GM19193 (cell line): Measurements from ENCODE around the gene CST6.

ENCODE experiments used
- POLR2A ChIP-seq: IDR thresholded peaks from 4 replicates; pipeline ENCODE4 v1.6.1; 2011; ENCODE audit not compliant: insufficient read depth, insufficient read length; ENCODE audit errors: extremely low read depth

Gene CST6, protein sequence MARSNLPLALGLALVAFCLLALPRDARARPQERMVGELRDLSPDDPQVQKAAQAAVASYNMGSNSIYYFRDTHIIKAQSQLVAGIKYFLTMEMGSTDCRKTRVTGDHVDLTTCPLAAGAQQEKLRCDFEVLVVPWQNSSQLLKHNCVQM

GRCh38 chr11:66011785-66012303 is at the start of gene CST6:
CST6 (plus strand) TSS chr11:66012008; CDS start chr11:66012045, 37 bp downstream.
- TF ChIP-seq POLR2A: no peak

DNA sequence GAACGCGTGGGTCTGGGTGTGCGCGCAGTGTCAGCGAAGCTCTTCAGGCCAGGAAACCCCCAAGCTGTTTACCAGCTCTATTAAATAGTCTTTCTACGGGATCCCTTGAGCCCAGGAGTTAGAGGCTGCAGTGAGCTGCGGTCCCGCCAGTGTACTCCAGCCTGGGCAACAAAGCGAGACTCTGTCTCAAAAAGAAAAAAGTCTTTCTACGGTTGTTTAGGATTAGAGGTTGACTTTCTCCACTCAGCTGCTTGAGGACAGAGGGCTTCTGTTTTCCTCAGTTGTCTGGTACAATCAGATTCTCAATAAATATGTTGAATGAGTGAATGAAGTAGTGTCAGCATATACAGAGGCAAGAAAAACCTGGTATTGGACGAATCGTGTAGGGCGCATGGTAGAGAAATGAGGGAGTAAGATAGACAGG is 49.7 kb upstream of the CST6 start:
- TF ChIP-seq POLR2A: no peak

- no peak for TF ChIP-seq POLR2A
These were observed 46.9 kb upstream of the CST6 start for GRCh38 chr11:65964906-65965305.

- TF ChIP-seq POLR2A: no peak
These were observed 45.6 kb upstream of the CST6 start for GRCh38 chr11:65965986-65966762.

DNA sequence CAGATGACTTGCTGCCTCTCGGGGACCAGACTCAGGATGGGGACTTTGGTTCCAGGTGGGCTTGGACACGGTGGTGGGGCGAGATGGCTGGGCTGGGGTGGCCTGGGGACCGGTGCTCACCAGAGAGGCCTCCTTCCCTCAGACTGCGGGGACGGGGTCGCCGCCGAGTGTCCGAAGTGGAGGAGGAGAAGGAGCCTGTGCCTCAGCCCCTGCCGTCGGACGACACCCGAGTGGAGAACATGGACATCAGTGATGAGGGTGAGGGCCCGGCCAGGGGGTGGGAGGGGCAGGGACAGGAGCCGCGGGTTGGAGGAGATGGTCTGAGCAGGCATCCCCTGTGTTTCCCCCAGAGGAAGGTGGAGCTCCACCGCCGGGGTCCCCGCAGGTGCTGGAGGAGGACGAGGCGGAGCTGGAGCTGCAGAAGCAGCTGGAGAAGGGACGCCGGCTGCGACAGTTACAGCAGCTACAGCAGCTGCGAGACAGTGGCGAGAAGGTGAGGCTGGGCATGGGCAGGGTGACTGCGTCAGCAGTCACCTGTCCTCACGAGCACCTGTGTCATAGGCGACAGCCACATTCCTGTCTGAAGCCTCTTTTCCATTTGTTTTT is 44.4 kb upstream of the CST6 start:
- TF ChIP-seq POLR2A: no peak

DNA sequence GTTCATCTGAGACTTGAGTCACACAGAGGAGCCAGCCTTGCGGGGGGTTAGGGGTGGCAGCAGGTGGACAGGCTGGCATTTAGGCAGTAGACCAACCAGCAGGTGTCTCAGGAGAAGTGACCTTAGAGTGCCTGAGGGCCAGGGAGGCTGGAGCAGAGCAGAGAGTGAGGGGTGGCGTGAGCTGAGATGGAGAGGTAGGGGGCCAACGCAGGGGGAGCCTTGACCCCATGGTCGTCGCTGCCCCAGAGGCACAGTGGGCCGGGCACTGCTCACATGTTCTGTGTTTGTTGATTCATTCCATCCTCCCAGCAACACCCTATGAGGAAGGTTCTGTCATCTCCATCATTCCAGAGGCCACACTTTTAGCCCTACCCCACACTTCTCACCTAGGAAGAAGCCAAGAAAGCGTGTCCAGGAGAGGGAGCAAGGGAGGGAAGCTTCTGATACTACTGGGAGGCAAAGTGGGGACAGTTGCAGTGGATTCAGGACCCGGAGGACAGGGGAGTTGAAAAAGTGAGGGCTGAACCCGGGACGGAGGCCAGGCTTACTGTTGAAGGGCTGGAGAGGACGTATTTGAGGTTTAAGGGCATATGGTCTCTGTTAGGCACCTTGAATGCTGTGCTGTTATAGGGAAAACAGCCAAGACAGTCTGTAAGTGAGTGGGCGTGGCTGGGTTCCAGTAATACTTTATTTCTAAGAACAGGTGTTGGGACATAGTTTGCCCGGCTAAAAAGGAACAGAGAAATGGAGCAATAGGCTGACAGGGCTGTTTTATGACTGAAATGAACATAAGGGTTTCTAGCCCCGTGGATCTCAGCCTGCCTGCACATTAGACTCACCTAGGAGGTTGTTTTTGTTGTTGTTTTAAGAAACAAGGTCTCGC is 43.0 kb upstream of the CST6 start:
- no peak for TF ChIP-seq POLR2A

GRCh38 chr11:65972116-65972515 is 39.7 kb upstream of the CST6 start:
- no peak for TF ChIP-seq POLR2A

DNA sequence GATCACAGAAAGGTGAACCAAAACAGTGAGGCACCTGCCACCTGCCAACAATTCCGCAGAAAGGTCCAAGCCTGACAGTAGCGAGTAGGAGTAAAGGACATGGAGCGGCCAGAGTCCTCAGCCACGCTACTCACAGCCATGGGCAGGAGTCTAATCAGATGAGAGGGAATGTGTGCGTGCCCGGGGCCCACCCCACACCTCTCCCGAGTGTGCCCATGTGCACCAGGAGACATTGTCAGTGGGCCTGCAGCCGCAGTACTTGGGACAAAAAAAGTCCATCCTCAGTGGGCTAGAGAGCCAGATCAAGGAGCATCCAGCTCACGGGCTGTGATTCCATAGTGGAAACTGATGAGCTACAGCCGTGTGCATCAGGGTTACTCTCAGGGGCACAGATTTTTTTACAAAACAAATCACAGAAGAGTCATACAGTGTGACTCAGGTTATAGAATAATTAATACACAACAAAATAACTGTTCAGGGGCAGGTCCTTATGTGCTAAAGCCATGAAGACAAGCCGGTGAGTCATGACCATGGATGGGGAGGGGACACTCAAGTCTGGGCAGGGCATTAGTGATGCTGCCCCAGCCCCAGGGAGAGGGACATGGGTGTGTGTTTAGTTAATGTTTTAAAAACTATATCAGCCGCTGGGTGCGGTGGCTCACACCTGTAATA is 38.2 kb upstream of the CST6 start:
- no peak for TF ChIP-seq POLR2A

GRCh38 chr11:65975771-65976170 is 36.0 kb upstream of the CST6 start:
- TF ChIP-seq POLR2A: no peak

- TF ChIP-seq POLR2A: no peak
These were observed 35.3 kb upstream of the CST6 start for GRCh38 chr11:65976216-65977176.

DNA sequence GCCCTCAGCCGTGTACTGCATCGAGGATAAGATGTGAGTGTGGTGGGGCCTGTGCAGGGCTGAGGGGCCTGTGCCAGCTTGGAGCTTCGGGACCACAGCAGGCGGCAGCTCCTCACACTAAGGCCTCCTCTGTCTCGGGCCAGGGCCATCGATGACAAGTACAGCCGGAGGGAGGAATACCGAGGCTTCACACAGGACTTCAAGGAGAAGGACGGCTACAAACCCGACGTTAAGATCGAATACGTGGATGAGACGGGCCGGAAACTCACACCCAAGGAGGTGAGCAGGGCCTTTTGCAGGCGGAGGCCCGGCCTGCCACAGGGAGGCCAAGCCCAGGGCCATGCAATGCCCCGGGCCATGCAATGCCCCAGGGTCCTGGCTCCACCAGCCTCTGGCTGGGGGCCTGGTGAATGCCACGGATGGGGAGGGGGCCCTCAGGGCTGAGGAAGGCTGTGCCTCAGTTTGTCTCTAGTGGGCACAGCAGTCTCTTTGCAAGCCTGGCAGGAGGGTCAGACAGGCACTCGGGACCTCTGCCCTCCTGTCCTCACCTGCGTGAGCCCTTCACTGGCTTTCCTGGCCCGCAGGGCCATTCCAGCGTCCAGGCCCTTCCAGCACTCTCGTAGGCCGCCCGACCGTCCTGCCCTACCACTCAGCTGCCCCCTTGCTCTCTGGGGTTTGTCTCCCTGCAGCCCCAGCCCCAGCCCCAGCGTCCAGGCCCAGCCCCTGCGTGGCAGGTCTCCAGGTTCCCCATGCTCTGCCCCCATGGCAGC is 34.0 kb upstream of the CST6 start:
- no peak for TF ChIP-seq POLR2A

DNA sequence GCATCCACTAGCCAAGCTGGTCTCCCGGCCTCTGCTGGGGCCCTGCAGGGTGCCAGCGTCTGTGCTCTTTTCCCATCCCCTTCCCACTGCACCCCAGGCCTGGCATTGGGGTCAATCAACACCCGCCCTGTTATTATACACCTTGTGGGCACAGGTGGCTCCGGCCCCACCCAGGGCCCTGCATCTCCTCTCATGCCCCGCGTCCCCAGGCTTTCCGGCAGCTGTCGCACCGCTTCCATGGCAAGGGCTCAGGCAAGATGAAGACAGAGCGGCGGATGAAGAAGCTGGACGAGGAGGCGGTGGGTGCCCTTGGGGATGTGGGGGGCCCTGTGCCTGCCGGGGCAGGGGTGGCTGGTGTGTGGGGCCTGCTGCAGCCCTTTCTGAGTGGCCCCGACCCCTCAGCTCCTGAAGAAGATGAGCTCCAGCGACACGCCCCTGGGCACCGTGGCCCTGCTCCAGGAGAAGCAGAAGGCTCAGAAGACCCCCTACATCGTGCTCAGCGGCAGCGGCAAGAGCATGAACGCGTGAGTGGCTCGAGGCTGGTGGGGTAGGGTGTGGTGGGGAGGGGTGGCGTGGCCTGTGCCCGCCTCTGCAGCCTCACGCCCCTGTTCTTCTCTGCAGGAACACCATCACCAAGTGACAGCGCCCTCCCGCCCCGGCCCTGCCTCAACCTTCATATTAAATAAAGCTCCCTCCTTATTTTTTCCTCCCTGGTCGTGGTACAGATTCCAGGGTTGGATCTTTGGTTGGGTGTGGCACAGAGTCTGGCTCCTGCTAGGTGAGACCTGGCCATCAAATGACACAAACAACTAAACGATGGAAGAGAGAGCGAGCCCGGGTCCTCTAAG is 33.2 kb upstream of the CST6 start:
- TF ChIP-seq POLR2A: no peak
